ENCODE data around the gene RGS16.

GRCh38 chr1:182625024-182625423 lies 20.8 kb upstream of the RGS16 start:
- TF ChIP-seq MAX (IDR thresholded peaks at IDR 0.05) (no peak), CTCF (IDR thresholded peaks at IDR 0.05; ENCODE audit: low read depth, low read length, missing input control) (no peak), RAD21 (IDR thresholded peaks at IDR 0.05) (no peak), YY1 (IDR thresholded peaks at IDR 0.05) (no peak), GABPA (IDR thresholded peaks at IDR 0.05 in 1 of 2, conservative IDR thresholded peaks at IDR 0.05 in 1 of 2) (no peak), SP1 (IDR thresholded peaks at IDR 0.05) (no peak), REST (IDR thresholded peaks at IDR 0.05) (no peak), EGR1 (IDR thresholded peaks at IDR 0.05; ENCODE audit: low read depth in 2 of 2) (no peak), HNF4A (conservative IDR thresholded peaks at IDR 0.05) (no peak)
